CD4-positive, alpha-beta T cell treated with Interleukin-6 at 100 ng/mL for 8 hours (primary cell): ENCODE measurements around the gene PLEKHG3.
A peak's percentile ranks its signal among the peaks of the same experiment; 100 is the strongest.

ENCODE experiments used
- DNase-seq: peaks from one replicate; pipeline ENCODE4 v3.0.0-alpha.2; 2020; ENCODE audit warnings: mixed read lengths, low spot score

PLEKHG3 gene

DNA sequence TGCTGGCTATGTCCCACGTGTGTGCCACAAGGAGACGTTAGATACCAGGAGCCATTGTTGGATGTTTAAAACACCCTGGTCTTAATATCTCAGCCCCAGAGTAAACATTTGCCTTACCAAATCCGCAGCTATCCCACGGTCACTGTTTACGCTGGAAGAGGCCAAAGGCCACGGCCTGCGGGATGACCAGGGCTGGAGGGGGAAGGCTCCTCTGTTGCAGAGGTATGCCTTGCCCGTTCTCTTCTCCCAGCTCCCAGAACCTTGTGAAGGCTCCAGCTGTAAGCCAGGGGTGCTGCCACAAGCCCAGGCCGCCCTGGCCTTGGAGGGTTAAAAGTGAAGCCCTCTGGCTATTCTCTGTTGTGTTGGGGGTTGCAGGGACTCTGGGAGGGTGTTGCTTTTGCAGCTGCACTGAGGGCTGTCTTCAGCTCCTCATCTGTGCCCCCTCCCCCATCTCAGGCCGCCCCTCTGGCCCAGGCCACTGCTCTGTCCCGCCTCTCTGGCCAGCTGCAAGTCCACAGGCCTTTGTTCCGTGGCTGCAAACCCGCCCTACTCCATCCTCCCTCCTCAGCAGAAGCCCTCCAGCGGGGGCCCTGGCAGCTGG lies 2.5 kb downstream of the PLEKHG3 start:
- DNase-seq, result no peak

DNA sequence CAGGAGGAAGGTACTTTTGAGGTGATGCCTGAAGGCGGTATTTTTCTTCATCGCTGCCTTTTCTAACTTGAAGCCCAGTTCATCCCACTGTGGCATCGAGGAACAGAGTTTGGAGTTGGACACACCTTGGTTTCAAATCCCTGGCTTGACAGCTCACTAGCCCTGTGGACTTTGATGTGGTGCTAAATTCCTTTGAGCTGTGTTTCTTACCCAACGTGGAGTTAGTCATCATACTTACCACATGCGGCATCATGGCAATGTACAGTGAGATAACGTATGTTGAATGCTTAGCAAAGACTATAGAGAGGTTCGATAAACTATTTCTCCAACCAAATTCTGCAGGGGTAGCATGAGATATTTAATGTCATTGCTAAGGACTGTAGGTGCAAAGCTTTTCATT lies 3.4 kb downstream of the PLEKHG3 start:
- DNase-seq, result peak; percentile 30

DNA sequence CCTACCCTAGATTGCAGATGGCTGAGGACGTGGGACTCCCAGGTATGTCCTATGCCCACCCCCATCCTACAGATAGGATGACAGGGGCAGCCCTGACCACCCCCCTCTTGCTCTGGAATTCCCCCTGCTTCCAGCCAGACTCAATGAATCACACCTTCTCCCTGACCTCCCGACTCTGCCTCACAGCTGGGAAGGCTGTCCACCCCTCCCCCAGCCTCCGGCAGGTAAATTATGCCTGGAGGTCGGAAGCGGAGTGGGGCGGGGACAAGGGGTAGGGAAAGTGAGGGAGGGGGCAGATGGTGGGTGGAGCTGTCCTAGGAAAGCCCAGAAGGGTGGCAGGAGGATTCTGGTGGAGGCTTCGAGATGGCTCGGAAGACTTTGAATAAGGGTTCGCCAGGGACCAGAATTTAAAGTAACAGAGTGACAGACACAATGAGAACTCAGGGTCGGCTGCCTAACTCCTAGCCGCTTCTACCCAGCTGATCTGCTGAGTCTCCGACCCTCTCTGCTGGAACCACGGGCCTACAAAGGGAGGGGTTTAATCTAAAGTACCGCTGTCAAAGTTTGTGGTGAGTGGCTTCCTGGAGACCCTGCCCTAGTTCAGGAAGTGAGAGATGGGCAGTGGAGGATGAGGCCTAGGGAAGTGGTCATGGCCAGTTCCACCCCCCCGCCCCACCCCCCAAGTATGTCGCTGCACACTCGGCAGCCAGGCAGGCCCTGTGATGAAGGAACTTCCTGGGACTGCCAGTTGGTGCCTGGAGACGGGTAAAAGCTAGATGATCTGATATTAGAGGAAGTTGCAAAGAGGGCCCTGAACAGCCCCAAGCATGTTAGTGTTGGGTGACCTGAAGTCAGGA lies 4.2 kb downstream of the PLEKHG3 start:
- peak; percentile 50 for DNase-seq

DNA sequence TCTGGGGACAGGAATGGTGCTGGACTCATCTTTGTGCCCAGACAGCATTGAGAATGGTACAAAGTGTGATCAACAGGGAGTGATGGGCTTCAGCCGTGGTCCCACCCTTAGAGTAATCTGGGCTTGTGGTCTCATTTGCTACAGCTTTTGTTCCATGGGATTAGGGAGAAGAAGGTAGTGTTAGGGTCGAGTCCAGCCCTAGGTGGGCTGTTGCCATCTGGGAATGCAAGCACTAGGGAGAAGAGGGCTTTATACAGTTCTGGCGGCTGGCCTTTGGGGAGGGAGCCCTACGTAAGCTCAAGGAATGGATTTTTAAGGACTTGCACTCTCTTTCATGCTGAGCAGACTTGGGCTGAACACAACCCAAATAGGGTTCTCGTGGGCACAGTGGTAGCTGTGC lies 4.9 kb downstream of the PLEKHG3 start:
- DNase-seq, result no peak

DNA sequence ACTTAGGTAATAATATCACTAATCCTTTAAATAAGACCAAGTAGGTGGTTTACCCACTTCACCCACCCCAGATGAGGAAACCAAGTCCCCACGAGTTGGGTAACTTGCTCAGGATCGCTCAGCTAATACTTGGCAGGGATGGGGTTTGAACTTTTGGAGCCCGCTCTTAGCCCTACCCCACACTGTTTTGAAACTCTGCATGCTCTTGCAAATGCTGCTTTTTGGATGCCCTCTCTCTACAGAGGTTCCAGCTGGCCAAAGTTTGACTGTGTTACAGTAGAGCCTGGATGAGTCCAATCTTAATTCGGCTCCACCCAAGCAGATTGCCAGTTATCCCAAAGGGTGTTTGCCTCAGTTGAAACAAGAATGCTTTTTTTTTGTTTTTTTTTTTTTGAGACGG lies 6.8 kb downstream of the PLEKHG3 start:
- DNase-seq, result no peak

DNA sequence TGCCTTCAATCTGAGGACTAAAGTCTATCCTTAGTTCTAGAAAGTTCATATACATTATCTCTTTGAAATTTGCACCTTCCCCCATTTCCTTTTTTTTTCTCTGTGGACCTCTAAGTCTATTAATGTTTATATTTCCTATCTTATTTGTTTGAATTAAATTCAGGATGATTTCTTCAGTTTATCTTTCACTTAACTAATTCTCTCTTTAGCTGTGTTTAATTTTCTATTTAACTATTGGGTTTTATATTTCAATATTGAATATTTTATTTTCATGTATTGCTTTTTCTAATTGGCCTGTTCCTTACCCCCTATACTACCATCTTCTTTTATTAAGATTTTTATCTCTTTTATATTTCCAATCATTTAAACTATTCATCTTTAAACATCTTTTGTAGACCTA lies 9.5 kb downstream of the PLEKHG3 start:
- DNase-seq, result no peak

DNA sequence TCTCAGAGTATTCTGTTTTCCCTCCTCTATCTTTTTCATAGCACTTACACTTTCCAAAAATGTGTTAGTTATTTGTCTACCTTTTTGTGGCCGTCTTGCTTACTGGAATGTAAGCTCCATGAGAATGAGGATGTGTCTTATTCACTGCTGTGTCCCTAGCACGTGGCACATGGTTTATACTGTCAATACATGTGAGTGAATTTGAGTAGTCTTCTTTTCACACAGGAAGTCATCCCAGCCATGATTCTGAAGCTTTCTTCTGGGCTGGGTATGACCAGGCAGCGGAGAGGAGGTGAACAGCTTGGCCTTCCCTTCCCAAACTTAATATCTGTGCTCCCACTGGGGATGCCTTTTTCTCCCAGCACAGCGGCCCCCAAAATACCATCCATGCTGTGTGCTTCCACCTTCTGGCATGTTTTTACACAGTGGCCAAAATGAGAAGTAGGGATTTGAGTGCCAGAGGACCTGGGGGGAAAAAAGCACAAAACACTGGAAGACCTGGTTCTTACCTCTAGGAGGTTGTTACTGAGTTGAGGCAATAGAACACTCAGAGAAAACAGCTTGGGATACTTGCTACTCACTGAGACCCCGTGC lies 10.3 kb downstream of the PLEKHG3 start:
- DNase-seq, result no peak

DNA sequence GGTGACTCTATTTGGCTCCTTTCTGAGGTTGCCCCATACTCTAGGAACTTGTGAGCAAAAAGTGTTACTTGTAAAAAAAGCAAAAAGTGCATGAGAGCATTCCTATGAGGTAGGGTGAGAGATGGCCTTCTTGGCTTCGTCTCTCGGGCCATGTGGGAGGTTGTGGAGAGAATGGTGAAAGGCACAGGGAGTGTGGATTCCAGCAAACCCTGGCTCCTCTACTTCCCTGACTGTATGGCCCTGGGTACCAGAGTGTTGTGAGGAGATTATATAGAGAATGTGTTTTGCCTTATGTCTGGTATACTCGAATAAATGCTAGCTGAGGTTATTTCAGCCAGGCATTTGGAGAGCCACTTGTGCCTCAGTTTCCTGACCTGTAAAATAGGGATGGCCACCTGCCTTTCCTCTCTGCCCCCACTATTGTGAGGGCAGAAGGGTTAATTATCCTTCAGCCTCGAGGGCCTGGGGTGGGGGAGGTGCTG lies 11.0 kb downstream of the PLEKHG3 start:
- DNase-seq, result no peak

DNA sequence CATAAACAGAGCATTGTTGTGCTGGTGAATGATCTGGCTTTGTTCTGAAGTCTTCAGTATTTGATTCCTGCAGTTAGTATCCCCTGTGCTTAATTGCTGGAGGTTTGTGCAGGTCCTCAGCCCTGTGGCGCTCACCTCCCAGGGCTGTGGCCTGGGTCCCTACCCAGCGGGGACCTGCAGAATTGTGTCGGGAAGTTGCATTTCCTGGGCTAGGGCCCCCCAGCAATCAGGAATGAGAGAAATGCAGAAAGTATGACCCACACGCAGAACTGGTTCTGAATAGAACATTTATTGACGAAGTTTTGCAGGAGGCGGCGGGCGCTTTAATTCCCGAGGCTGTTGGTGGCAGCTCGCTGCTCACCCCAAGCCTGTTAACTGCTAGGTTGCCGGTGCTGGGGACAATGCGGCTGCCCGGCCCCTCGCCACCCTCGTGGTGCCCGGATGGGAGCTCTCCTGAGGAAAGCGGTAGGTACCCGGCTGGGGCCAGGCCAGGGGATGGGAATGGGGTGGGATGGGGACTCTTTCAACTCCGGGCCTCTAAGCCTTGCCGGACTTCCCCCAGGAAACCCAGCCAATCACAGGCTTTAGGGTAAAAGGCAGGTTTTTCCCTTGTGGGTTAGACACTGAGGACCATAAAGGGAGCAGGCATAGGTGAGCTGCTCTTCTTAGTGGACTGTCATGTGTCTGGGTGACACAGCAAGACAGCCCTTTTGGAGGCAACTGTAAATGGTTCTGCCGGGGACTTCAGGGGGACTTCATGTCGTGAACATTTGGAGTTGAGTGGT lies 11.6 kb downstream of the PLEKHG3 start:
- DNase-seq, result no peak

DNA sequence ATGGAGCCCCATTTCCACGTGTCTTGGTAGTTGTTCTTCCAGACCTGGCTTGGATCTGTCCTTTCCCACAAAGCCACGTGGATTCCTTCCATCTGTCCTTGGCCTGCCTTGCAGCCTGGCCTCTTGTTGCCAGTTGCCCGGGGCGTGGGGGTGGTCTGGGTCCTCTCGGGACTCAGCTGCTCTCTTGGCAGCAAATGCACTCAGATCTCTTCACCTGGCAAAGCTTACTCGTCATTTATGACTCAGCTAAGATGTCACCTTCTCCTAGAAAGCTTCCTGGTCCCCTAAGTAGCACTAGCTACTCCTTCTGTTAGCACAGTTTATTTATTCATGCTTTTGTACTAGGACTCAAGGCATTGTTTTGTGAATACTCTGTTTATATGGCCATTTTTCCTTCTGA lies 13.6 kb downstream of the PLEKHG3 start:
- no peak for DNase-seq

DNA sequence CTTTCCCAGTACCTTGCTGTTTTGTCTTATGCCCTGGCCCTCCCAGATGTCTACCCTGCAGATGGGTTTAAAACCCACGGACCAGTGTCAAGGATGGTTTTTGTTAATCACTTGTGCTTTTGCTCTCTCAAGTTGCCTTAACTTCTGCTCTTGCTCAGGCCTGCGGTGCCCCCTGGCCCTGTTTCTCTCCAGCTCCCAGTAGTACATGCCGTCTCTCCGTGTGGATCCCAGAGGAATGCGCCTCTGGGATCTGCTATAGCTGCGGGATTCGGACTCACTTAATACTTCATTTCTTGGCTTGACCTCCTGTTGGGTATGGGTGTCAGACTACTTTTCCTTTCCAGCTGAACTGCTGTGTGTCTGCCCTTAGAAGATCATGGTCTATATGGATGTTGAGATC lies 14.5 kb downstream of the PLEKHG3 start:
- DNase-seq, result no peak

DNA sequence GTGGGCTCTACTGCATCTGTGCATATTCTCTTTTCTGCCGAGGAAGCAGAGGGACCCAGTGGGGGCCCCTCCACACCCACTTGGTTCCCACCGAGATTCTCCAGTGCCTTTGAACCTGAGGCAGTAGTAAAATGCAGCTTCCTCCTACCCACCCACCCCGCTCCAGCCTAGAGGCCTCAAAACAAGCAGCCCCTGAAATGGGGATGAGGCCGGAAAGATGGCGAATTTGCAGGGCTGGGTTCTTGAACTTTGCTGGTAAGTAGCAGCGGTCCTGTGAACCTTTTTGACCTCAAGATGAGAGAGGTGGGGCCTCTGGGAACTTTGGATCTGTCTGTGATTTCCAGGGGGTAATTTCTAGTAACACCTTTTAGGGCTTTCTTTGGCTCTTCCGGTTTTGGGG lies 15.4 kb downstream of the PLEKHG3 start:
- DNase-seq, result no peak

DNA sequence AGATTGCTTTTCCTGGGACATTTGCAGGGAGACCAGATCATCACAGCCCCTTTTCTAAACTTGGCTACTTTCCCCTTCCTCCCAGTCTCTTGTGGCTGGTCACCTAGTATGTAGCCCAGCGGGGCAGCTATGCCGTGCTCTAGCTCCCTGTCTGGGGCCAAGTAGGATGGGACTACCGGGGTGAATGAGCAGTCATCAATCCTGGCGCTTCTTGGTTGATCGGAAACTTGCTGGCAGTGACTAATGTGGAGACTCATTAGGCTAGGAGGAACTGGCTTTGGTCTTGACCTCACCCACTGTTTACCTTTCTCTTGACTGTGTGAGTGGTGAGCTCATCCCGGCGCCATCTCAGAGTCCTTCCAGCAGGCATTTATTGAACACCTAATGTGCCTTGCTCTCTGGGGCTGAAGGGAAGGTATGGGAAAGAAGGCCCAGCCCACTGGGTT lies 15.9 kb downstream of the PLEKHG3 start:
- DNase-seq, result no peak

DNA sequence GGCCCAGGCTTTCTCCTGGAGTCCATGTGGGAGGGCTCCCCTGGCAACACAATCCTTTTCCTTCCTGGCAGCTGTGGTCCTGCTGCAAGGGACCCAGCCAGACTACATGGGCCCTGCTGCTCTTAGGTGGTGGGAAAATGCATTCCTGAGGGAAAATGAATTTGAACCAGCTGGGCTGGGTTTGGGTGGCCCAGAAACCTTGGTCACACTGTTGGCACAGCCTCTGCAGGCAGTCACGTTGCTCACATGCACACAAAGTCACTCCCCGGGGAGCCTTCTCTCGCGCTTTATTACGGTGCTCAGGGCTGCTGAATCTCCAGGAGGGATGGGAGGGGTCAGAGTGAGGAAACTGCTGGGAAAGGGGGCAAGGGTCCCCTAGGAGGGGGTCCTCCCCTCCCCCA lies 17.2 kb downstream of the PLEKHG3 start:
- no peak for DNase-seq

DNA sequence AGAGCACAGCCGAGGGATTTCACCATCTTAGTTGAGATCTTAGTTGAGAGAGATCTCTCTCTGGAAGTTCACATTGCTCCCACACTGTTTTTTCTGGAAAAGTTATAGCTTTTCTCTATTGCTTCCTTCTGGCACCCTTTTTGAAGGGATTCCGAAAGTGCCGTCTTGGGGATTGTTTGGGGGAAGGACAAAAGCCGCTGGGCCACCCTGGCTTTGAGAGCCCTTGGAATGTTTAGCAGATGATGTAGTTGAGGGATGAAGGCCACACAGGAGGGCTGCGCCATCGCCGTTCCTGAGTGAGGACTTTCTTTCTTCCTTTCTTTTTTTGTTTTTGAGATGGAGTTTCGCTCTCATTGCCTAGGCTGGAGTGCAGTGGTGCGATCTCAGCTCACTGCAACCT lies 17.7 kb downstream of the PLEKHG3 start:
- no peak for DNase-seq

DNA sequence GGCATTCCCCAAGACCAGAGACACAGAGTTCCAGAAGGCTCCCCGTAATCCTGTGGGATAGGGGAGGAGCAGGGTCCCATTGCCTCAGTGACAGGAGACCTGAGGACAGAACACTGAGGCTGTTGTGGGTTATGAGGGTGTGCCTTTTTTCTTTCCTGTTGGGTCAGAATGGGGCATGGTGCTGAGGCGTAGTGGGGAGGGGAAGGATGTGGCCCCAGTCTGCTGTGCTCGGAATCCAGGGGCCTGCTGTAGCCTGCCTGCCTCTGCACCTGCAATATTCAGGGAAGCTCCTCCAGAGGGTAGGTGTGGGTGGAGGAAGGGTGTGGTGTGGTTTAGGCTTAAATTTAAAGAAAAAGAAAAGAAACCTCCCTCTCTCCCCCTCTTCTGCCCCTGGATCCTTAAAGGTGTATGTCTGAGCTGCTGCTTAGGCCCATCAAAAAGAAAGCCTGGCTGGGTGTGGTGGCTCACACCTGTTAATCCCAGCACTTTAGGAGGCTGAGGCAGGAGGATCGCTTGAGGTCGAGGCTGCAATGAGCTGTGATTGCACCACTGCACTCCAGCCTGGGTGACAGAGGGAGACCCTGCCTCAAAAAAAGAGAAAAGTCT lies 18.7 kb downstream of the PLEKHG3 start:
- DNase-seq, result peak; percentile 61

DNA sequence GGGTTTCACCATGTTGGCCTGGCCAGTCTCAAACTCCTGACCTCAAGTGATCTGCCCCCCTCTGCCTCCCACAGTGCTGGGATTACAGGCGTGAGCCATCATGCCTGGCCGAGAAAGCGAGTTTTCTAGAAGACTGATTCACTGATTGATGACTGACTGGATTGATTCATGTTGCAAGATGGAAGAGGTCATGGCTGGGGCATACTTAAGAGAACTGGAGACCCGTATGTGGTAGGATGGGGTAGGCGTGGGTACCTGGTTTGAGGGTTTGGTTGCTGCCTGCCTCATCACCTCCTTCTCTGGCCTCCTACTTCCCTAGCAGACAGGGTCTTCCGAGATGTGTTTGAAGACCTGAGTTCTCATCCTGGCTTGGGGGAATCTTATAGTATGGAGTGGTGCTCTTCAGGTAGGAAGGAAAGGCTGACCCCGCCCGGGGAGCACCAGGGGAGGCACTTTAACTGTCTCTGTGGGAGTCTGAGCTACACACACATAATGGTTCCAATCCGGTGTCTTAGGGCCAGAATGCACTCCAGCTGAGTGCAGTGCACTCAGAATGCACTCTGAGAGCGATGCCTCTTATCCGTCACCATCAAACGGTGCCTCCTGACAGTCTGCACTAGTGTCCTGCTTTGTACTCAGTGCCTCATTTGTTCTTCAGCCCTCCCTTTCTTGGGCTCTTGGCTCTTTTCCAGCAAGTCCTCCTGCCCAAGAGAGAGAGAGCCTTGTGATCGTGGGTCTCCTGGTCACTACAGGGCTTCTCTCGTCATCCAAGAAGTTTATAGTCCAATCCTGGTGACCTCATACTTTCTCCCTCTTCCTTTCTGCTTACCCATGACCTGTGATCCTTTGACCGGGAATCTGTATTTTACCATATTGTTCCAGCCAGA lies 19.7 kb downstream of the PLEKHG3 start:
- DNase-seq, result no peak

DNA sequence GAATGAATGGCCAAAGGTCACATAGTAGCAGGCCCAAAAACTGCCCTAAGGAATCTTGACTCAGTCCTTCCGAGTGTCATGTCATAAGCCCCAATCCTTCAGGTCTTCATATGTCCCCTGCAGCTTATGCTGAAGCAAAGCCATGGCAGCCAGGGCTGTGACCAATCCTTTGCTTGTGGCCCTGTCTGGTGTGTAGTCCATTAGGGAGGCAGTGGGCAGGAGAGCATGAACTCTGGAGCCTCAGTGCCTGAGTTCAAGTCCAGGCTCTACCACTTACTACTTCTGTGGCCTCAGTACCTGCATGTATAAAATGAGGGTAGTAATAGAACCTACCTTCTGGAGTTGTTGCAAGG lies 20.3 kb downstream of the PLEKHG3 start:
- DNase-seq, result no peak

DNA sequence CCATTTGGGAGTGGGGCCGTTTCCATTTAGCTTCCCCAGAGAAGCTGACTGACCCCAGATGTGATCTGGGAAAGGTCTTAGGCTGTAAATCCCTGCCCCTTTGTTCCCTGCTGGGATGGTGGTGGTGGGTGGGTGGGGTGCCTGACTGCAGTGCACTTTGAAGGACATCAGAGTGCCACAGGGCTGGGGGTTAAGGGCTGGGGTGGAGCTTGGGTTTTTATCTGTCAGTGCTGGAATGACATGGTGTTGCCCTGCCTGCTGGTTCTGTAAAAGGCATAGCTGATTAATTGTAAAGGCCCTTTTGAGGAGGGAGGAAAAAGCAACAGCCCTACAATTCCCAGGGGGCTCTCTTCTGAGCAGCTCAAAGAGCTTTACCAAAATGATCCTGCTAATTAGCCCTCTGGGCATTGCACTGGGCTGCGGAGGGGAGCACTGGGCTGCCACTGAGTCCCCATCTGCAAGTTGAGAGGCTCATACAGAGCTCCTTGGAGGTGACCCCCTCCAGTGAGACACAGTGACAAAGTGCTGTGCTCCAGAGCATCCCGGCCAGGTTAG lies 21.1 kb downstream of the PLEKHG3 start:
- no peak for DNase-seq

DNA sequence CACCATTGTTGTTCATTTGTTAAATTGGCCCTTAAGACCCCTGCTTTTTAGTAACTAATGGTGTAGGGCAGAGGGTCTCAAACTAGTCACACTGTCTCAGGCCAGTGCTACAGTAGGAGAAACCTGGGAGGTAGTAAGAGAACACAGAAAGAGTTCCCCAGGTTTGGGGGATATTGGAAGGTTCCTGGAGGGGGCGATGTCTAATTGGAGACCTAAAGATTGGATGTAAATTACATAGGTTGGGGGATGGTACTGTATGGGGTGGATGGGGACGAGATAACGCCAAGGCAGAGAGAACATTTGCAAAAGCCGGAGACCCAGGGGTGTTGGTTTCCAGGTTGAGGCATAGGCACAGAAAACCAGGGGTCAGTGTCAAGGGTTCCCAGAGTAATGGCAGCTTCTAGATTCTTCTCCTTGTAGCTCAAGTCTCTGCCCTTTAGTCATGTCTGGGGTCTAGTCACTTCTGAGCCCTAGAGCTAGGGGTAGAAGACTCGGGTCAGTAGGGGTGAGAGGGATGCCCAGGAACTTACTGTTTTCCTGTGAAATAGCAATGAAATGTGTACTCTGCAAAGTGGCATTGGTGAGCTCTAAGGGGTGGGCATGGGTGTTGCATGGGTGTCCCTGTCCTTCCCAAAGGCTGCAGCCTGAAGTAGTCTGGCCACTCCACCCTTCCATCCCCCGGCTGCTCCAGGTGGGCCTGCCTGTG lies 21.8 kb downstream of the PLEKHG3 start:
- no peak for DNase-seq
